Nephron (organoid): ENCODE data around the gene CMC4.

Experiments
- H3K27ac Mint-ChIP-seq, 3 experiments: 2 replicates each; pipeline ENCODE4 v1.8.0; 2020; ENCODE audit warnings: mixed read lengths in 3 of 3, mild to moderate bottlenecking in 2 of 3, moderate library complexity in 1 of 3
- H3K27me3 Mint-ChIP-seq: 2 replicates; pipeline ENCODE4 v1.8.0; 2021; ENCODE audit warnings: low read depth, mild to moderate bottlenecking, moderate library complexity, mixed read lengths
- H3K36me3 Mint-ChIP-seq: 2 replicates; pipeline ENCODE4 v1.8.0; 2020; ENCODE audit warnings: low read depth, mixed read lengths
- H3K4me1 Mint-ChIP-seq: 2 replicates; pipeline ENCODE4 v1.8.0; 2020; ENCODE audit warnings: mixed read lengths
- H3K4me3 Mint-ChIP-seq, 3 experiments: 2 replicates each; pipeline ENCODE4 v1.8.0; 2020; ENCODE audit warnings: mild to moderate bottlenecking in 3 of 3, mixed read lengths in 3 of 3, moderate library complexity in 2 of 3
- H3K9me3 Mint-ChIP-seq: 2 replicates; pipeline ENCODE4 v1.8.0; 2020; ENCODE audit warnings: mixed read lengths
- TF ChIP-seq, protein P1 (sequence below), 3 experiments: fragments of 200-600 bp; sonication (generic); IDR thresholded peaks; one replicate each; pipeline ENCODE4 v1.5.0; 2021; ENCODE audit warnings: antibody characterized with exemption in 3 of 3; ENCODE audit not compliant: unreplicated experiment in 3 of 3

CMC4 gene, protein sequence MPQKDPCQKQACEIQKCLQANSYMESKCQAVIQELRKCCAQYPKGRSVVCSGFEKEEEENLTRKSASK

DNA sequence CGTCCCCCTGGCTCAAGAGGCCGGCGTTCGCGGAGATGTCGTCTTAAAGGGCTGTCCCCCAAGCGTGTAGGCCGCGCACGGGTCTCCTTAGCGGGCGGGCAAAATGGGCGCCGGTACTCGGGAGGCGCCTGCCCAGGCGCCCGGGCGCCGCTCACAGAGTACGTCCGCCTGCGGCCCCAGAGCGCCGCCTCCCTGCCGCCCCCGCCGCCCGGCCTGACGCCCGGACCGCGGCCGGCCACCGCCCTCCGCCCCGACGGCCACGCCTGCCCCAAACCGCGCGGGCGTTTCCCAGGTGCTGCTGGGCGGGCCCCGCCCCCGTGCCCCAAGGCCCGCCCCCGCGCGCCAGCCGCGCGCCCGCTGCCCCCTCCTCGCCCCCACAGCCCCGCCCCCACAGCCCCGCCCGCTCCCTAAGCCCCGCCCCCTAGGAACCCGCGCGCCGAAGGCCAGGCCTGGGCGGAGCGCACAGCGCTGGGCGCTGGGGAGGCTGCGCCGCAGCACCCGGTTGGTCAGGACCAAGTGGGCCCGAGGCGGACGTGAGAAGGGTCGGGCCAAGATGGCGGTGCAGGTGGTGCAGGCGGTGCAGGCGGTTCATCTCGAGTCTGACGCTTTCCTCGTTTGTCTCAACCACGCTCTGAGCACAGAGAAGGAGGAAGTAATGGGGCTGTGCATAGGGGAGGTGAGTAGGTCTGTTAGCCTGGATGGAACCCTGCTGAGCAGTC lies at the start of gene CMC4, which contains the start of the genes BRCC3 and MTCP1:
CMC4 (minus strand) TSS at position 162 of the 719 bp plus-strand sequence. CDS start 7,113 bp downstream, outside the sequence.
BRCC3 (plus strand) TSS at position 534 of the 719 bp plus-strand sequence; CDS start at position 554, 20 bp downstream.
MTCP1 (minus strand) TSS at position 162 of the 719 bp plus-strand sequence. CDS start 5,126 bp downstream, outside the sequence.
- Mint-ChIP-seq H3K9me3 (peaks cover 7% of the 10 kb centered on the region), H3K27ac (peak within 1 kb of the TSS; percentile 58 to 93 (median 91)), H3K27me3 (no peaks in the 10 kb centered on the region), H3K36me3 (peaks cover 24% of the 10 kb centered on the region), H3K4me1 (peaks cover 22% of the 10 kb centered on the region), H3K4me3 (peak within 1 kb of the TSS; percentile 94 to 95 (median 94))
- TF ChIP-seq, protein P1, sequence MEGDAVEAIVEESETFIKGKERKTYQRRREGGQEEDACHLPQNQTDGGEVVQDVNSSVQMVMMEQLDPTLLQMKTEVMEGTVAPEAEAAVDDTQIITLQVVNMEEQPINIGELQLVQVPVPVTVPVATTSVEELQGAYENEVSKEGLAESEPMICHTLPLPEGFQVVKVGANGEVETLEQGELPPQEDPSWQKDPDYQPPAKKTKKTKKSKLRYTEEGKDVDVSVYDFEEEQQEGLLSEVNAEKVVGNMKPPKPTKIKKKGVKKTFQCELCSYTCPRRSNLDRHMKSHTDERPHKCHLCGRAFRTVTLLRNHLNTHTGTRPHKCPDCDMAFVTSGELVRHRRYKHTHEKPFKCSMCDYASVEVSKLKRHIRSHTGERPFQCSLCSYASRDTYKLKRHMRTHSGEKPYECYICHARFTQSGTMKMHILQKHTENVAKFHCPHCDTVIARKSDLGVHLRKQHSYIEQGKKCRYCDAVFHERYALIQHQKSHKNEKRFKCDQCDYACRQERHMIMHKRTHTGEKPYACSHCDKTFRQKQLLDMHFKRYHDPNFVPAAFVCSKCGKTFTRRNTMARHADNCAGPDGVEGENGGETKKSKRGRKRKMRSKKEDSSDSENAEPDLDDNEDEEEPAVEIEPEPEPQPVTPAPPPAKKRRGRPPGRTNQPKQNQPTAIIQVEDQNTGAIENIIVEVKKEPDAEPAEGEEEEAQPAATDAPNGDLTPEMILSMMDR (IDR thresholded peaks at IDR 0.05; ENCODE audit: unreplicated experiment in 3 of 3), result no peak

DNA sequence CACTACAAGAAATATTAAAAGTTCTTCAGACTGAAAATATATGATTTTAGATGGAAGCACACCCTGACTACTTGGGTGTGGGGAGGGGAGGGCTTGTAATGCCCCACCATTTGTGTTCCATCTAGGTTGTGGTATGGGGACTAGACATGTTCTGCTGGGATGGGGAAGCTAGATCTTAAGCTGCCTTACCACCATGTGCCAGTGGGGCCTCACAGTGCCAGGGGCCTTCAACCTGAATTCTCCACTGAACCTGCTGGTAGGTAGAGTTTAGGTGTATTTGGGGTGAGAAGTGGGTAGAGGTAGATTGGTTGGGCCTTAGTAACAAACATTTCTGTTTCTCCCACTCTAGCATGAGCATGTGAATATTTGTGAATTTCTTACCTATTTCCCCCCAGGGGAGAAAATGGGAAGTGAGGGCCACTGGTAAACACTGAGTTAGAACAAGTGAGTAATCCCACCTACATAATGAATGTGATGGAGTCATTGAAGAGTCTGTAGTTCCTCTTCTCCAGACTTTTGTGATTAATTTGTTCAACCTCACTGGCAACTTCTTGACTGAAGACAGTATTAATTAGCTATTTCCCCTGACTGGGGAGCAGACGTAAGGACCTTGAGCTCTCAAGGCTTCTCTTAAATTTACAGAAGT lies 44.4 kb upstream of the CMC4 start:
- Mint-ChIP-seq H3K4me1 (no peaks in the 10 kb centered on the region), H3K27ac (no peak overlapping the region), H3K9me3 (peaks cover 23% of the 10 kb centered on the region), H3K36me3 (peaks cover 63% of the 10 kb centered on the region), H3K4me3 (no peak overlapping the region), H3K27me3 (no peaks in the 10 kb centered on the region)
- TF ChIP-seq, protein P1 (IDR thresholded peaks at IDR 0.05; ENCODE audit: unreplicated experiment in 3 of 3), result no peak

DNA sequence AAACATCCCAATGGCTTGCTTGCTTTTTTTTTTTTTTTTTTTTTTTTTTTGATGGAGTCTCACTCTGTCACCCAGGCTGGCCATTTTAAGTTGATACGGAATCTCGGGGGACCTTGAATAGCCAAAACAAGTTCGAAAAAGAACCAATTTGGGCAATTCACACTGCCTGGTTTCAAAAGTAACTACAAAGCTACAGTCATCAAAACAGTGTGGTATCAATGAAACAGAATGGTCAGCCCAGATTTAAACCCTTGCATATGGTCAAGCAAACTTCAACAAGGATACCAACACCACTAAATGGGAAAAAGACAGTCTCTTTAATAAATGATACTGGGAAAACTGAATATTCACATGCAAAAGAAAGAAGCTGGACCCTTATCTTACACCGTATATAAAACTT lies 42.2 kb upstream of the CMC4 start:
- peaks cover 23% of the 10 kb centered on the region for H3K9me3 Mint-ChIP-seq
- no peaks in the 10 kb centered on the region for H3K4me1 Mint-ChIP-seq
- no peaks in the 10 kb centered on the region for H3K27me3 Mint-ChIP-seq
- no peak overlapping the region for H3K4me3 Mint-ChIP-seq
- H3K27ac Mint-ChIP-seq, result no peak overlapping the region
- TF ChIP-seq, protein P1 (IDR thresholded peaks at IDR 0.05; ENCODE audit: unreplicated experiment in 3 of 3), result no peak
- H3K36me3 Mint-ChIP-seq, result peaks cover 69% of the 10 kb centered on the region

DNA sequence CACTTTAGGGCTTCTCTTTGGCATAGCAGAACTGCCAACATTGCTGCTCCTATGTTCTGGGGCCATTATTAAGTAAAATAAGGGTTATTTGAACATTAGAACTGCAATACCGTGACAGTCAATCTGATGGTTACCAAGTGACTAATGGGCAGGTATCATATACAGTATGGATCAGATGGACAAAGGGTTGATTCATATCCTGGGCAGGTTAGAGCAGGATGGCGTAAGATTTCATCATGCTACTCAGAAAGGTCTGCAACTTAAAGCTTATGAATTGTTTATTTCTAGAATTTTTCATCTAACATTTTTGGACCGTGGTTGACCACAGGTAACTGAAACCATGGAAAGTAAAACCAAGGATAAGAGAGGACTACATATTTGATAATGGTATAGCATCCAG lies 41.2 kb upstream of the CMC4 start:
- TF ChIP-seq, protein P1 (IDR thresholded peaks at IDR 0.05; ENCODE audit: unreplicated experiment in 3 of 3), result no peak
- no peak overlapping the region for H3K4me3 Mint-ChIP-seq
- no peaks in the 10 kb centered on the region for H3K4me1 Mint-ChIP-seq
- H3K27ac Mint-ChIP-seq, result no peak overlapping the region
- H3K27me3 Mint-ChIP-seq, result no peaks in the 10 kb centered on the region
- peaks cover 73% of the 10 kb centered on the region for H3K36me3 Mint-ChIP-seq
- peaks cover 23% of the 10 kb centered on the region for H3K9me3 Mint-ChIP-seq

DNA sequence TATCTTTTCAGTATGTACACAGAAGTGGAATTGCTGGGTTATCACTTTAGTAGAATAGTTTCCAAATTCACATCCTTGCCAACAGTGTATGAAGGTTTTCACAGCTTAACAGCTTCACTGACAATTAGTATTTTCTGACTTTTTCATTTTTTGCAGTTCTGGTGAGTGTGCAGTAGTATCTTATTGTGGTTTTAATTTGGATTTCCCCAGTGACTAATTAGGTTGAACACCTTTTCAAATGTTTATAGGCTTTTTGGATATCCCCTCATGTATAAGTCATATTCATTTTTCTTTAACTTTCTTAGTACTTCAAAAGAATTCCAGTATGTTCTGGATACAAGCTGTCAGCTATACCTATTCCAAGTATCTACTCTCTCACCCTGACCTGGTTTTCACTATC lies 37.5 kb upstream of the CMC4 start:
- H3K27me3 Mint-ChIP-seq, result no peaks in the 10 kb centered on the region
- H3K4me1 Mint-ChIP-seq, result no peaks in the 10 kb centered on the region
- H3K36me3 Mint-ChIP-seq, result peaks cover 48% of the 10 kb centered on the region
- no peak overlapping the region for H3K4me3 Mint-ChIP-seq
- peaks cover 8% of the 10 kb centered on the region for H3K9me3 Mint-ChIP-seq
- TF ChIP-seq, protein P1 (IDR thresholded peaks at IDR 0.05; ENCODE audit: unreplicated experiment in 3 of 3), result no peak
- no peak overlapping the region for H3K27ac Mint-ChIP-seq
